Measurements from ENCODE around the gene SLC6A19. TPM values are rescaled to one million over a fixed set of nuclear protein-coding genes. Genes with fewer than 3 reads are reported as not detected.

SLC6A19 gene
- total RNA-seq, 1 donor from 2014 or later = not detected

- no peaks in the 10 kb centered on the region for H3K4me1 ChIP-seq
- TF ChIP-seq, protein P1, sequence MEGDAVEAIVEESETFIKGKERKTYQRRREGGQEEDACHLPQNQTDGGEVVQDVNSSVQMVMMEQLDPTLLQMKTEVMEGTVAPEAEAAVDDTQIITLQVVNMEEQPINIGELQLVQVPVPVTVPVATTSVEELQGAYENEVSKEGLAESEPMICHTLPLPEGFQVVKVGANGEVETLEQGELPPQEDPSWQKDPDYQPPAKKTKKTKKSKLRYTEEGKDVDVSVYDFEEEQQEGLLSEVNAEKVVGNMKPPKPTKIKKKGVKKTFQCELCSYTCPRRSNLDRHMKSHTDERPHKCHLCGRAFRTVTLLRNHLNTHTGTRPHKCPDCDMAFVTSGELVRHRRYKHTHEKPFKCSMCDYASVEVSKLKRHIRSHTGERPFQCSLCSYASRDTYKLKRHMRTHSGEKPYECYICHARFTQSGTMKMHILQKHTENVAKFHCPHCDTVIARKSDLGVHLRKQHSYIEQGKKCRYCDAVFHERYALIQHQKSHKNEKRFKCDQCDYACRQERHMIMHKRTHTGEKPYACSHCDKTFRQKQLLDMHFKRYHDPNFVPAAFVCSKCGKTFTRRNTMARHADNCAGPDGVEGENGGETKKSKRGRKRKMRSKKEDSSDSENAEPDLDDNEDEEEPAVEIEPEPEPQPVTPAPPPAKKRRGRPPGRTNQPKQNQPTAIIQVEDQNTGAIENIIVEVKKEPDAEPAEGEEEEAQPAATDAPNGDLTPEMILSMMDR (IDR thresholded peaks at IDR 0.05) = no peak
- intact Hi-C loops (cut with DNase I) = no loop called here
- H3K27ac ChIP-seq = no peak overlapping the region
- peaks cover 7% of the 10 kb centered on the region for H3K27me3 ChIP-seq
- H3K36me3 ChIP-seq = no peaks in the 10 kb centered on the region
- DNase-seq = no peak
- H3K4me3 ChIP-seq = no peak overlapping the region
- ATAC-seq = no peak
- no peaks in the 10 kb centered on the region for H3K9me3 ChIP-seq
Measured at GRCh38 chr5:1200495-1201326, 684 bp upstream of the SLC6A19 start.

GRCh38 chr5:1202026-1202797 lies 817 bp downstream of the SLC6A19 start:
- no peak overlapping the region for H3K27ac ChIP-seq
- no peaks in the 10 kb centered on the region for H3K9me3 ChIP-seq
- H3K27me3 ChIP-seq = peaks cover 7% of the 10 kb centered on the region
- H3K4me3 ChIP-seq = no peak overlapping the region
- ATAC-seq (no peak), DNase-seq (no peak)
- intact Hi-C loops (cut with DNase I) = no loop called here
- no peaks in the 10 kb centered on the region for H3K4me1 ChIP-seq
- no peaks in the 10 kb centered on the region for H3K36me3 ChIP-seq
- TF ChIP-seq, protein P1 (IDR thresholded peaks at IDR 0.05) = no peak

DNA sequence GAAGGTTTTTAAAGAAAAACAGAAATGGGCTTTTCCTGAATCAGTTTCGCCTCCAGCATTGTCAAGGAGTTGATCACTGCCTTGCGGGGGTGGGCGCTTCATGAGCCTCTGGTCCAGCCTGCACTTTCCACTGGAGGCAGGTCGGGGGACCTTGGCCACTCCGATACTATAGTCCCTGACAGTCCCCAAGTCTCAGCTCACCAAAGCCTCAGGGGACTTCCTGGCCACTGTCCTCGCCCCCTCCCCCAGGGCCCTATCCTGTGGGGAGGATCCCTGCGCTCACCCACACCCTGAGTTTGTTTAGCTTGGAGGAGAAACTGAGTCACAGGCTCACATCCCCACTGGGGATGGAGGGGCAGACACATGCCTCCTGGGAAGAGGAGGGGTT lies 1.4 kb downstream of the SLC6A19 start:
- no peak overlapping the region for H3K4me3 ChIP-seq
- H3K36me3 ChIP-seq = no peaks in the 10 kb centered on the region
- DNase-seq = no peak
- no peaks in the 10 kb centered on the region for H3K4me1 ChIP-seq
- no peaks in the 10 kb centered on the region for H3K9me3 ChIP-seq
- TF ChIP-seq, protein P1 (IDR thresholded peaks at IDR 0.05) = no peak
- ATAC-seq = no peak
- intact Hi-C loops (cut with DNase I) = no loop called here
- no peak overlapping the region for H3K27ac ChIP-seq
- peaks cover 7% of the 10 kb centered on the region for H3K27me3 ChIP-seq

DNA sequence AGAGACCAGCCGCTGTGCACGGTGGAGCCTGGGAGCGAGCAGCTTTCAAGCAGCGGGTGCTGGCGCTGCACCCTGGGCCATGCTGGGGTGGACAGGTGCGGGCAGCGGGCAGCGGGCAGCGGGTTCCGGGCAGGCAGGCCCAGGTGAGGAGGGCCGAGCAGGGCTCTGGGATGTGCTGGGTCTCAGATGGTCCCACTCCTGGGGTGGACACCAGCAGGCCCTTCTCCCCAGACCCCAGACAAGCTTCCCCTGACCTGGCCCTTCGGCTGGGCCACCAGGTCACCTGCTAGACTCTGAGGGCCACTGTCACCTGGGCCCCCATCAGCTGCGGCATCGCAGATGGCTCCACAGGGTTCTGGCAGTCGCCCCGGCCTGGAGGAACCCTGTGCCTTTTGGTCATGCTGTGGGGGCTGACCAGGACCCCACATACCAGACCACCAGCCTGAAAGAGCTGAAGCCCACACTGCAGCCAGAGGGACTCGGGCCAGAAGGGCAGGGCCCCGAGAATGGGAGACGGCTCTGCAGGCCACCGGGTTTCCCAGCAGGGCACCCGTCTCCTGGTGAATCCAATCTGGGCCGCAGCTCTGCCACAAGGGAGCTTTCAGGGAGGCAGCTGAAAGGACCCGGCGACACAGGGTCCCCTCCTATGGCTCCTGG lies 2.0 kb downstream of the SLC6A19 start:
- ATAC-seq (no peak), DNase-seq (no peak)
- Histone ChIP-seq H3K9me3 (no peaks in the 10 kb centered on the region), H3K4me1 (no peaks in the 10 kb centered on the region), H3K4me3 (no peak overlapping the region), H3K27me3 (peaks cover under 1% of the 10 kb centered on the region), H3K27ac (no peak overlapping the region), H3K36me3 (no peaks in the 10 kb centered on the region)
- intact Hi-C loops (cut with DNase I) = no loop called here
- TF ChIP-seq, protein P1 (IDR thresholded peaks at IDR 0.05) = no peak

DNA sequence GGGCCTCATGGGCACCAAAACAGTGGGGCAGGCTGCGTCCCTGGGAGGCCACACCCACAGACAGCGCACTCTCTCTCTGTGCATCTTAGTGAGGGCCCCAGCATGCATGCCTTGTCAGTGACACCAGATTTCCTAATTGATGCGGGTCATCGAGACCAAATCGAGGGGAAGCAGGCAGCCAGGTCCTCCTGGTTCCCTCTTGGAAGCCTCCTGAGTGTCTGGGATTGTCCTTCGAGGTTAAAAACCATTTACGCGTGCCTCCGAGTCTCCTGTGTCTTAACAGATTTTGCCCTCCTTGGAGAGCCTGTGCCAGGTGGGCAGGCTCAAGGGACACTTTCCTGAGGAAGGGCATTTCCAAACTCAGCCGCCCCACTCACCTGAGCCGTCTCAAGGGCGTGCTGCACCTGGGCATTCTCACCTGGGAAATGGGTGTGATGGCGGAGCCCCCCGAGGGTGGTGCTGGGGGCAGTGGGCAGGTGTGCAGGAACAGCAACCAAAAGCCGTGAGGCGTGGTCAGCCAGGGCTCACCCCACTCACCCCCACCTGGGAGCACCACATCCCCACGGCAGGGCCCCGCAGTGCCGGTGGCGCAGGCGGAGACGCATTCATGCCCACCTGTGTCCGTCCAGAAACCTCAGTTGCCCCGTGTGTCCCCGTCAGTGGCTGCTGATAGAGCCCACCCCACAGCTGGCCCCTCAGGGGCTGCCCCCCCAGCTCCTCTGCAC lies 2.7 kb downstream of the SLC6A19 start:
- Histone ChIP-seq H3K27me3 (no peaks in the 10 kb centered on the region), H3K27ac (no peak overlapping the region), H3K9me3 (no peaks in the 10 kb centered on the region), H3K4me3 (no peak overlapping the region), H3K4me1 (no peaks in the 10 kb centered on the region), H3K36me3 (no peaks in the 10 kb centered on the region)
- intact Hi-C loops (cut with DNase I) = no loop called here
- TF ChIP-seq, protein P1 (IDR thresholded peaks at IDR 0.05) = no peak
- ATAC-seq = no peak
- DNase-seq = no peak
